Loucy (cell line): ENCODE measurements around the gene ADIPOQ.

Experiments used
- H2AFZ ChIP-seq: fragments of 200-600 bp; sonication (generic); 2 replicates; pipeline ENCODE4 v1.6.0; 2016; ENCODE audit warnings: antibody characterized with exemption, mild to moderate bottlenecking, low read length, moderate library complexity
- H3F3A ChIP-seq: fragments of 200-600 bp; 2 replicates; pipeline ENCODE4 v1.6.0; 2016; ENCODE audit warnings: antibody characterized with exemption, low read depth, mild to moderate bottlenecking
- H3K27me3 ChIP-seq: fragments of 200-600 bp; sonication (generic); 2 replicates; pipeline ENCODE4 v1.6.1; 2014; ENCODE audit warnings: low read length, mild to moderate bottlenecking; ENCODE audit not compliant: insufficient read depth, poor library complexity, severe bottlenecking
- H3K36me3 ChIP-seq: fragments of 200-600 bp; sonication (generic); 2 replicates; pipeline ENCODE4 v1.6.1; 2016; ENCODE audit warnings: low read length; ENCODE audit not compliant: insufficient read depth
- H3K4me1 ChIP-seq: fragments of 200-600 bp; sonication (generic); 2 replicates; pipeline ENCODE4 v1.5.1; 2014; ENCODE audit warnings: low read length, mild to moderate bottlenecking; ENCODE audit not compliant: insufficient read depth, poor library complexity, severe bottlenecking
- H3K4me2 ChIP-seq: fragments of 200-600 bp; sonication (generic); 2 replicates; pipeline ENCODE4 v1.6.0; 2014; ENCODE audit warnings: antibody characterized with exemption, low read length, low read depth, mild to moderate bottlenecking; ENCODE audit not compliant: poor library complexity, severe bottlenecking
- H3K4me3 ChIP-seq: fragments of 200-600 bp; sonication (generic); 2 replicates; pipeline ENCODE4 v1.5.1; 2014; ENCODE audit warnings: low read length, mild to moderate bottlenecking, mixed read lengths; ENCODE audit not compliant: poor library complexity, severe bottlenecking
- H3K79me2 ChIP-seq: fragments of 200-600 bp; sonication (generic); 2 replicates; pipeline ENCODE4 v1.6.1; 2014; ENCODE audit warnings: low read length; ENCODE audit not compliant: insufficient read depth
- H3K9ac ChIP-seq: fragments of 200-600 bp; sonication (generic); 2 replicates; pipeline ENCODE4 v1.6.0; 2014; ENCODE audit warnings: mild to moderate bottlenecking, low read depth, low read length, moderate library complexity; ENCODE audit not compliant: poor library complexity, severe bottlenecking
- H3K9me2 ChIP-seq: fragments of 200-600 bp; sonication (generic); replicated peaks from 2 replicates; pipeline ENCODE4 v1.6.1; 2016; ENCODE audit warnings: low read depth, low read length, mixed read lengths
- H3K9me3 ChIP-seq: fragments of 200-600 bp; sonication (generic); 2 replicates; pipeline ENCODE4 v1.6.1; 2014; ENCODE audit warnings: mild to moderate bottlenecking, antibody characterized with exemption, low read length, low read depth; ENCODE audit not compliant: insufficient read depth
- H4K20me1 ChIP-seq: fragments of 200-600 bp; sonication (generic); 2 replicates; pipeline ENCODE4 v1.6.0; 2014; ENCODE audit warnings: antibody characterized with exemption, low read length, mild to moderate bottlenecking; ENCODE audit not compliant: insufficient read depth, poor library complexity, severe bottlenecking
- EZH2phosphoT487 ChIP-seq: fragments of 200-600 bp; IDR thresholded peaks from 2 replicates; pipeline ENCODE4 v1.6.1; 2018; ENCODE audit warnings: antibody characterized with exemption, mild to moderate bottlenecking, moderate library complexity, borderline replicate concordance
- TF ChIP-seq, protein P1 (sequence below): fragments of 200-600 bp; sonication (generic); conservative IDR thresholded peaks from 2 replicates; pipeline ENCODE4 v1.5.1; 2014; ENCODE audit warnings: mild to moderate bottlenecking, antibody characterized with exemption, low read length

ADIPOQ gene

DNA sequence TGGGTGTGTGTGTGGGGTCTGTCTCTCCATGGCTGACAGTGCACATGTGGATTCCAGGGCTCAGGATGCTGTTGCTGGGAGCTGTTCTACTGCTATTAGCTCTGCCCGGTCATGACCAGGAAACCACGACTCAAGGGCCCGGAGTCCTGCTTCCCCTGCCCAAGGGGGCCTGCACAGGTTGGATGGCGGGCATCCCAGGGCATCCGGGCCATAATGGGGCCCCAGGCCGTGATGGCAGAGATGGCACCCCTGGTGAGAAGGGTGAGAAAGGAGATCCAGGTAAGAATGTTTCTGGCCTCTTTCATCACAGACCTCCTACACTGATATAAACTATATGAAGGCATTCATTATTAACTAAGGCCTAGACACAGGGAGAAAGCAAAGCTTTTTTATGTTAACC is 10.5 kb downstream of the ADIPOQ start:
- no peaks in the 10 kb centered on the region for H3K9me3 ChIP-seq
- TF ChIP-seq, protein P1, sequence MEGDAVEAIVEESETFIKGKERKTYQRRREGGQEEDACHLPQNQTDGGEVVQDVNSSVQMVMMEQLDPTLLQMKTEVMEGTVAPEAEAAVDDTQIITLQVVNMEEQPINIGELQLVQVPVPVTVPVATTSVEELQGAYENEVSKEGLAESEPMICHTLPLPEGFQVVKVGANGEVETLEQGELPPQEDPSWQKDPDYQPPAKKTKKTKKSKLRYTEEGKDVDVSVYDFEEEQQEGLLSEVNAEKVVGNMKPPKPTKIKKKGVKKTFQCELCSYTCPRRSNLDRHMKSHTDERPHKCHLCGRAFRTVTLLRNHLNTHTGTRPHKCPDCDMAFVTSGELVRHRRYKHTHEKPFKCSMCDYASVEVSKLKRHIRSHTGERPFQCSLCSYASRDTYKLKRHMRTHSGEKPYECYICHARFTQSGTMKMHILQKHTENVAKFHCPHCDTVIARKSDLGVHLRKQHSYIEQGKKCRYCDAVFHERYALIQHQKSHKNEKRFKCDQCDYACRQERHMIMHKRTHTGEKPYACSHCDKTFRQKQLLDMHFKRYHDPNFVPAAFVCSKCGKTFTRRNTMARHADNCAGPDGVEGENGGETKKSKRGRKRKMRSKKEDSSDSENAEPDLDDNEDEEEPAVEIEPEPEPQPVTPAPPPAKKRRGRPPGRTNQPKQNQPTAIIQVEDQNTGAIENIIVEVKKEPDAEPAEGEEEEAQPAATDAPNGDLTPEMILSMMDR: no peak
- no peak for TF ChIP-seq EZH2phosphoT487
- H3K9ac ChIP-seq: no peak overlapping the region
- H3K36me3 ChIP-seq: no peaks in the 10 kb centered on the region
- H4K20me1 ChIP-seq: no peaks in the 10 kb centered on the region
- H3F3A ChIP-seq: no peaks in the 10 kb centered on the region
- no peak overlapping the region for H2AFZ ChIP-seq
- no peaks in the 10 kb centered on the region for H3K4me1 ChIP-seq
- no peak overlapping the region for H3K4me3 ChIP-seq
- no peak overlapping the region for H3K4me2 ChIP-seq
- no peaks in the 10 kb centered on the region for H3K27me3 ChIP-seq
- no peaks in the 10 kb centered on the region for H3K79me2 ChIP-seq
- no peaks in the 10 kb centered on the region for H3K9me2 ChIP-seq

DNA sequence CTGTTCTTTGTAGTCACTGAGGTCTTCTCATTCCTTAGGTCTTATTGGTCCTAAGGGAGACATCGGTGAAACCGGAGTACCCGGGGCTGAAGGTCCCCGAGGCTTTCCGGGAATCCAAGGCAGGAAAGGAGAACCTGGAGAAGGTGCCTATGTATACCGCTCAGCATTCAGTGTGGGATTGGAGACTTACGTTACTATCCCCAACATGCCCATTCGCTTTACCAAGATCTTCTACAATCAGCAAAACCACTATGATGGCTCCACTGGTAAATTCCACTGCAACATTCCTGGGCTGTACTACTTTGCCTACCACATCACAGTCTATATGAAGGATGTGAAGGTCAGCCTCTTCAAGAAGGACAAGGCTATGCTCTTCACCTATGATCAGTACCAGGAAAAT is 11.6 kb downstream of the ADIPOQ start:
- no peaks in the 10 kb centered on the region for H3K9me3 ChIP-seq
- H3F3A ChIP-seq: no peaks in the 10 kb centered on the region
- no peak overlapping the region for H2AFZ ChIP-seq
- no peaks in the 10 kb centered on the region for H3K36me3 ChIP-seq
- TF ChIP-seq, protein P1: no peak
- no peak for TF ChIP-seq EZH2phosphoT487
- H3K9me2 ChIP-seq: no peaks in the 10 kb centered on the region
- H3K27me3 ChIP-seq: no peaks in the 10 kb centered on the region
- H4K20me1 ChIP-seq: no peaks in the 10 kb centered on the region
- no peak overlapping the region for H3K4me3 ChIP-seq
- H3K4me1 ChIP-seq: no peaks in the 10 kb centered on the region
- H3K79me2 ChIP-seq: no peaks in the 10 kb centered on the region
- no peak overlapping the region for H3K4me2 ChIP-seq
- no peak overlapping the region for H3K9ac ChIP-seq

DNA sequence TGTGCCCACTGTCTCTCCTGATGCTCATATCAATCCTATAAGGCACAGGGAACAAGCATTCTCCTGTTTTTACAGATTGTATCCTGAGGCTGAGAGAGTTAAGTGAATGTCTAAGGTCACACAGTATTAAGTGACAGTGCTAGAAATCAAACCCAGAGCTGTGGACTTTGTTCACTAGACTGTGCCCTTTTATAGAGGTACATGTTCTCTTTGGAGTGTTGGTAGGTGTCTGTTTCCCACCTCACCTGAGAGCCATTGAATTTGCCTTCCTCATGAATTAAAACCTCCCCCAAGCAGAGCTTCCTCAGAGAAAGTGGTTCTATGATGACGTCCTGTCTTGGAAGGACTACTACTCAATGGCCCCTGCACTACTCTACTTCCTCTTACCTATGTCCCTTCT is 12.4 kb downstream of the ADIPOQ start:
- H3K9ac ChIP-seq: no peak overlapping the region
- H3K4me3 ChIP-seq: no peak overlapping the region
- TF ChIP-seq EZH2phosphoT487: no peak
- TF ChIP-seq, protein P1: no peak
- no peaks in the 10 kb centered on the region for H3K9me2 ChIP-seq
- no peaks in the 10 kb centered on the region for H3K4me1 ChIP-seq
- H3K27me3 ChIP-seq: no peaks in the 10 kb centered on the region
- no peak overlapping the region for H2AFZ ChIP-seq
- no peaks in the 10 kb centered on the region for H3K9me3 ChIP-seq
- no peaks in the 10 kb centered on the region for H3K79me2 ChIP-seq
- H4K20me1 ChIP-seq: no peaks in the 10 kb centered on the region
- no peaks in the 10 kb centered on the region for H3K36me3 ChIP-seq
- no peak overlapping the region for H3K4me2 ChIP-seq
- H3F3A ChIP-seq: no peaks in the 10 kb centered on the region
